Measurements from ENCODE around the gene MAP3K5. TPM values are rescaled to one million over a fixed set of nuclear protein-coding genes. Genes with fewer than 3 reads are reported as not detected.

Gene MAP3K5
- total and polyA plus RNA-seq, 2 of the 8 experiments (the other 6 are each of a cell fraction or from before 2014, with no cell fraction given): 0.63 to 2.6 TPM

GRCh38 chr6:136618086-136618485, 174.2 kb downstream of the MAP3K5 start:
- H3K27me3 ChIP-seq (replicated peaks in 1 of 4; ENCODE audit: control insufficient read depth in 3 of 4, extremely low read depth in 1 of 4, insufficient read depth in 3 of 4, low read length in 3 of 4): no peaks in the 10 kb centered on the region
- DNase-seq (ENCODE audit: low read depth in 1 of 2, low spot score in 2 of 2) (no peak), FAIRE-seq (no peak)
- no peak overlapping the region for H3K9ac ChIP-seq (replicated peaks in 1 of 4; ENCODE audit: extremely low read depth in 1 of 4, low read depth in 3 of 4, low read length in 3 of 4)
- H3K4me2 ChIP-seq (ENCODE audit: insufficient read depth in 1 of 2, low read depth in 2 of 2, low read length in 2 of 2): 0 out of 4 replicates have a peak overlapping the region, but pooled peaks of 1 of the 2 experiments have one; percentile 24
- H3K18ac ChIP-seq (ENCODE audit: extremely low read depth, low read length): no peak overlapping the region
- no peaks in the 10 kb centered on the region for H3K23me2 ChIP-seq (ENCODE audit: low read depth, low read length)
- H3K79me1 ChIP-seq (ENCODE audit: low read depth, low read length): no peaks in the 10 kb centered on the region
- peaks cover 0 to 8% (median 0%) of the 10 kb centered on the region in 4 experiments; a peak in 3 of 7 replicates for H3K4me1 ChIP-seq (replicated peaks in 1 of 4; ENCODE audit: control insufficient read depth in 3 of 4, insufficient read depth in 4 of 4, low read length in 3 of 4)
- no peak overlapping the region for H3K14ac ChIP-seq (ENCODE audit: insufficient read length)
- ChIA-PET POLR2A (ENCODE audit: partially characterized antibody) (no interaction called here), CTCF (ENCODE audit: partially characterized antibody) (interaction anchor here (0.5 to 1.4 kb wide), 4 partner anchors 8 to 302 kb away, joined by 3 to 4 read pairs (median 3); no protein-coding TSS in a partner anchor)
- no peaks in the 10 kb centered on the region for H3K79me2 ChIP-seq (ENCODE audit: control insufficient read depth in 1 of 2, insufficient read depth in 2 of 2, low read length in 2 of 2)
- no peak overlapping the region for H3K4ac ChIP-seq (replicated peaks; ENCODE audit: insufficient read length, low read depth, low read length)
- no peak overlapping the region for H2AK5ac ChIP-seq (ENCODE audit: low read depth, low read length)
- H3K36me3 ChIP-seq (ENCODE audit: control insufficient read depth in 2 of 4, insufficient read depth in 4 of 4, low read length in 3 of 4): no peaks in the 10 kb centered on the region
- no peak overlapping the region for H2BK12ac ChIP-seq (ENCODE audit: low read depth, low read length)
- no peak overlapping the region for H2BK5ac ChIP-seq (ENCODE audit: low read depth, low read length)
- 73% methylated on average over 2 of the region's 2 CpGs; no CpG with 5 or more reads in 1 of the 2 experiments for WGBS, 2 experiments (ENCODE audit: extremely low coverage in 1 of 2, insufficient coverage in 1 of 2, insufficient read length in 1 of 2, insufficient replicate concordance in 2 of 2, low coverage in 1 of 2, low lambda C conversion rate in 2 of 2, missing lambda C conversion rate in 1 of 2)
- H2AFZ ChIP-seq (ENCODE audit: low read length): no peak overlapping the region
- no peak overlapping the region for H4K5ac ChIP-seq (ENCODE audit: insufficient read length, low read depth, low read length)
- no peak overlapping the region for H4K91ac ChIP-seq (replicated peaks; ENCODE audit: insufficient read length, low read length)
- H2BK20ac ChIP-seq (ENCODE audit: low read length): no peak overlapping the region
- H3K27ac ChIP-seq (ENCODE audit: low read depth, low read length): no peak overlapping the region
- no peak overlapping the region for H4K8ac ChIP-seq (ENCODE audit: extremely low read depth, insufficient read depth, low read length)
- no peak overlapping the region for H3K4me3 ChIP-seq (ENCODE audit: extremely low read depth in 1 of 4, insufficient read depth in 2 of 4, low read depth in 3 of 4, low read length in 4 of 4)
- no peak overlapping the region for H2BK15ac ChIP-seq (ENCODE audit: low read length)
- H3K9me3 ChIP-seq (ENCODE audit: insufficient read depth in 2 of 2, low read depth in 1 of 2, low read length in 1 of 2): no peaks in the 10 kb centered on the region
- H2BK120ac ChIP-seq (replicated peaks; ENCODE audit: low read depth, low read length): no peak overlapping the region
- no peak overlapping the region for H3K56ac ChIP-seq (replicated peaks; ENCODE audit: insufficient read length, low read depth, low read length)
- no peak overlapping the region for H3K23ac ChIP-seq (ENCODE audit: insufficient read length)
- no peaks in the 10 kb centered on the region for H4K20me1 ChIP-seq (replicated peaks in 1 of 2; ENCODE audit: control insufficient read depth in 1 of 2, insufficient read depth in 2 of 2, low read length in 2 of 2)
- TF ChIP-seq CTBP2 (IDR thresholded peaks at IDR 0.05; ENCODE audit: borderline replicate concordance, insufficient read depth, insufficient read length, low read length) (no peak), TBP (IDR thresholded peaks at IDR 0.05; ENCODE audit: low read depth, low read length) (no peak), SP4 (IDR thresholded peaks at IDR 0.05; ENCODE audit: low read length) (no peak), SRF (IDR thresholded peaks at IDR 0.05; ENCODE audit: low read depth, low read length) (no peak), MAX (IDR thresholded peaks at IDR 0.05) (no peak), SP1 (IDR thresholded peaks at IDR 0.05; ENCODE audit: low read depth, low read length) (no peak), ASH2L (IDR thresholded peaks at IDR 0.05; ENCODE audit: low read length) (no peak), TAF7 (optimal IDR thresholded peaks at IDR 0.05; ENCODE audit: borderline replicate concordance, low read depth, low read length) (no peak), RXRA (IDR thresholded peaks at IDR 0.05; ENCODE audit: insufficient read depth, low read depth, low read length) (no peak), POLR2A (IDR thresholded peaks at IDR 0.05; ENCODE audit: control extremely low read depth in 1 of 2, low read depth in 2 of 2, low read length in 2 of 2) (no peak), PHF8 (conservative IDR thresholded peaks at IDR 0.05; ENCODE audit: low read depth, low read length) (no peak), RBBP5 (IDR thresholded peaks at IDR 0.05; ENCODE audit: borderline replicate concordance, low read depth, low read length) (no peak), RNF2 (IDR thresholded peaks at IDR 0.05; ENCODE audit: borderline replicate concordance, low read depth, low read length, missing control alignments, poor library complexity, severe bottlenecking) (no peak), BRCA1 (IDR thresholded peaks at IDR 0.05; ENCODE audit: low read depth, low read length) (no peak), GTF2F1 (IDR thresholded peaks at IDR 0.05; ENCODE audit: borderline replicate concordance, low read depth, low read length) (no peak)

All from H1 (cell line).